GM23338 (cell line): ENCODE measurements around the gene PTPRQ. TPM values are rescaled to one million over a fixed set of nuclear protein-coding genes. Genes with fewer than 3 reads are reported as not detected.
A peak's percentile ranks its signal among the peaks of the same experiment; 100 is the strongest.

ENCODE experiments used
- ATAC-seq: fragments of 200-7000 bp; cut with Tn5 transposase; 3 replicates; pipeline ENCODE4 v1.9.1; 2020
- DNase-seq: peaks from one replicate; pipeline ENCODE4 v3.0.0-alpha.2; 2015; ENCODE audit warnings: low spot score
- H2AFZ ChIP-seq: fragments of 200-600 bp; sonication (generic); 2 replicates; pipeline ENCODE4 v1.8.0; 2016; ENCODE audit warnings: antibody characterized with exemption, mild to moderate bottlenecking, moderate library complexity
- H3F3A ChIP-seq: fragments of 200-600 bp; sonication (generic); replicated peaks from 2 replicates; pipeline ENCODE4 v1.8.0; 2017; ENCODE audit warnings: antibody characterized with exemption, mixed run types, low read depth
- H3K27ac ChIP-seq: fragments of 200-600 bp; sonication (generic); 2 replicates; pipeline ENCODE4 v1.6.1; 2016; ENCODE audit warnings: low read depth
- H3K27me3 ChIP-seq: fragments of 200-600 bp; sonication (generic); 2 replicates; pipeline ENCODE4 v1.8.0; 2016; ENCODE audit warnings: mild to moderate bottlenecking, mixed run types, moderate library complexity; ENCODE audit not compliant: insufficient read depth
- H3K36me3 ChIP-seq: fragments of 200-600 bp; sonication (generic); 2 replicates; pipeline ENCODE4 v1.8.0; 2016; ENCODE audit warnings: mild to moderate bottlenecking; ENCODE audit not compliant: insufficient read depth
- H3K4me1 ChIP-seq: fragments of 200-600 bp; sonication (generic); 2 replicates; pipeline ENCODE4 v1.8.0; 2016; ENCODE audit warnings: mild to moderate bottlenecking, moderate library complexity; ENCODE audit not compliant: insufficient read depth
- H3K4me2 ChIP-seq: fragments of 200-600 bp; sonication (generic); 2 replicates; pipeline ENCODE4 v1.7.1; 2017; ENCODE audit warnings: mixed run types
- H3K4me3 ChIP-seq: fragments of 200-600 bp; sonication (generic); 2 replicates; pipeline ENCODE4 v1.6.1; 2016; ENCODE audit warnings: mixed run types
- H3K79me2 ChIP-seq: fragments of 200-600 bp; sonication (generic); replicated peaks from 2 replicates; pipeline ENCODE4 v1.8.0; 2017; ENCODE audit warnings: mild to moderate bottlenecking; ENCODE audit not compliant: insufficient read depth
- H3K9me2 ChIP-seq: fragments of 200-600 bp; sonication (generic); 2 replicates; pipeline ENCODE4 v1.8.0; 2017; ENCODE audit not compliant: insufficient read depth
- H4K20me1 ChIP-seq: fragments of 200-600 bp; sonication (generic); replicated peaks from 2 replicates; pipeline ENCODE4 v1.8.0; 2017; ENCODE audit warnings: mild to moderate bottlenecking; ENCODE audit not compliant: insufficient read depth
- H3K27ac Mint-ChIP-seq: 2 replicates; pipeline ENCODE4 v1.8.0; 2020; ENCODE audit warnings: inconsistent platforms, mild to moderate bottlenecking, moderate library complexity, mixed read lengths
- H3K27me3 Mint-ChIP-seq: 3 replicates; pipeline ENCODE4 v1.8.0; 2022; ENCODE audit warnings: low read depth, mild to moderate bottlenecking, moderate library complexity, mixed read lengths, inconsistent platforms; ENCODE audit not compliant: insufficient read depth, poor library complexity
- H3K36me3 Mint-ChIP-seq: 3 replicates; pipeline ENCODE4 v1.8.0; 2021; ENCODE audit warnings: low read depth, mild to moderate bottlenecking, inconsistent platforms, moderate library complexity, mixed read lengths
- H3K4me1 Mint-ChIP-seq: 3 replicates; pipeline ENCODE4 v1.8.0; 2020; ENCODE audit warnings: mild to moderate bottlenecking, inconsistent platforms, mixed read lengths
- H3K4me3 Mint-ChIP-seq: 3 replicates; pipeline ENCODE4 v1.8.0; 2021; ENCODE audit warnings: moderate library complexity, mild to moderate bottlenecking, inconsistent platforms, mixed read lengths
- H3K9me3 Mint-ChIP-seq: 3 replicates; pipeline ENCODE4 v1.8.0; 2020; ENCODE audit warnings: moderate library complexity, mild to moderate bottlenecking, inconsistent platforms, mixed read lengths
- EZH2 ChIP-seq: fragments of 200-600 bp; sonication (generic); IDR thresholded peaks from one replicate; pipeline ENCODE4 v1.8.0; 2017; ENCODE audit warnings: antibody characterized with exemption, mild to moderate bottlenecking, low read depth; ENCODE audit not compliant: unreplicated experiment
- EZH2phosphoT487 ChIP-seq: fragments of 200-600 bp; sonication (generic); IDR thresholded peaks from one replicate; pipeline ENCODE4 v1.8.1; 2018; ENCODE audit warnings: antibody characterized with exemption; ENCODE audit not compliant: unreplicated experiment
- JUNB ChIP-seq: IDR thresholded peaks from one replicate; pipeline ENCODE4 v1.6.1; 2016; ENCODE audit warnings: antibody characterized with exemption; ENCODE audit not compliant: unreplicated experiment
- NANOG ChIP-seq: IDR thresholded peaks from 2 replicates; pipeline ENCODE4 v1.6.1; 2016; ENCODE audit warnings: antibody characterized with exemption, borderline replicate concordance
- POLR2AphosphoS5 ChIP-seq: IDR thresholded peaks from 2 replicates; pipeline ENCODE4 v1.6.1; 2016; ENCODE audit warnings: antibody characterized with exemption, low read depth
- STAT1 ChIP-seq: IDR thresholded peaks from one replicate; pipeline ENCODE4 v1.6.1; 2016; ENCODE audit warnings: antibody characterized with exemption; ENCODE audit not compliant: unreplicated experiment
- ZNF114 ChIP-seq: fragments of 250-450 bp; sonication (Bioruptor Pico); IDR thresholded peaks from 2 replicates; pipeline ENCODE4 v1.5.0; 2020; ENCODE audit warnings: mild to moderate bottlenecking, moderate library complexity
- ZNF331 ChIP-seq: fragments of 250-450 bp; sonication (Bioruptor Pico); IDR thresholded peaks from 2 replicates; pipeline ENCODE4 v1.5.0; 2020; ENCODE audit warnings: low read depth, mild to moderate bottlenecking, moderate library complexity
- polyA plus RNA-seq: library from polyadenylated mRNA; unstranded; fragments of >200 nt; fragmentation: Nextera tagmentation; extraction: Ambion mirVana; gene quantifications from 2 replicates; pipeline ENCODE4 v1.2.1, GENCODE V29; 2016
- total RNA-seq: library from RNA; depleted of rRNA; stranded (reverse); fragments of >200 nt; shearing (Covaris generic); gene quantifications from 2 replicates; pipeline ENCODE4 v1.2.3, GENCODE V29; 2014
- TF ChIP-seq, protein P1 (sequence below): IDR thresholded peaks from one replicate; pipeline ENCODE4 v1.6.1; 2018; ENCODE audit warnings: antibody characterized with exemption; ENCODE audit not compliant: unreplicated experiment
- TF ChIP-seq, protein P2 (sequence below): IDR thresholded peaks from 2 replicates; pipeline ENCODE4 v1.6.1; 2016; ENCODE audit warnings: antibody characterized with exemption
- TF ChIP-seq, protein P3 (sequence below), 2 experiments: fragments of 200-600 bp in 1 of 2; sonication (generic) in 1 of 2; conservative IDR thresholded peaks; 2 replicates each; pipeline versions ENCODE4 v1.5.1 to v1.6.1; 2016 to 2017; ENCODE audit warnings: antibody characterized with exemption in 2 of 2, low read depth in 2 of 2, mild to moderate bottlenecking in 2 of 2, moderate library complexity in 1 of 2

The PTPRQ gene
- total and polyA plus RNA-seq, 2 experiments from 2014 or later: not detected

DNA sequence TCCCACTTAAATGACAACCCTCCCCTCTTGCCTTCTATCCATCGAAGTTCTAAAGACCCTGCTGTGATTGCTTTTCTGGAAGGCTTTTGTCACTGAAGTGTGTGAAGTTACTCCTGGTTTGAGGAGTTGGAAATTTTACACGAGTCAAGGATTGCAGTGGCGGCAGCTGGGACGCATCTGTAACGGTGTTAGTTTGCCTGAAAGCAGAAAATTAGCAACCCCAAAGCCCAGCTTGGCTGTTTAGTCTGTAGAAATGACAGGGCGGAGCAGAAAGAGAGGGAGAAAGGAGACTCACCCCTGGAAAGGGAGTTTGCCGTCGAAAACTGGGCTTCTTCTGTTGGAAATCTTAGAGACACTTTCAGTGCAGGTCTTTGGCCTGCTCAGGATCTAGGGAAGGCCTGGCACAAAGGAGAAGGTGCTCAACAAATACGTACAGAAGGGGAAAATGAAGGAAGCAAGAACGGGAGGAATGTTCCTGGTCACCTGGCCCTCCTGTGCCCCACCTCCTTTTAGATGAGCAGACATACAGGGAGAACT lies 271.7 kb downstream of the PTPRQ start (continued):
- TF ChIP-seq, protein P1, sequence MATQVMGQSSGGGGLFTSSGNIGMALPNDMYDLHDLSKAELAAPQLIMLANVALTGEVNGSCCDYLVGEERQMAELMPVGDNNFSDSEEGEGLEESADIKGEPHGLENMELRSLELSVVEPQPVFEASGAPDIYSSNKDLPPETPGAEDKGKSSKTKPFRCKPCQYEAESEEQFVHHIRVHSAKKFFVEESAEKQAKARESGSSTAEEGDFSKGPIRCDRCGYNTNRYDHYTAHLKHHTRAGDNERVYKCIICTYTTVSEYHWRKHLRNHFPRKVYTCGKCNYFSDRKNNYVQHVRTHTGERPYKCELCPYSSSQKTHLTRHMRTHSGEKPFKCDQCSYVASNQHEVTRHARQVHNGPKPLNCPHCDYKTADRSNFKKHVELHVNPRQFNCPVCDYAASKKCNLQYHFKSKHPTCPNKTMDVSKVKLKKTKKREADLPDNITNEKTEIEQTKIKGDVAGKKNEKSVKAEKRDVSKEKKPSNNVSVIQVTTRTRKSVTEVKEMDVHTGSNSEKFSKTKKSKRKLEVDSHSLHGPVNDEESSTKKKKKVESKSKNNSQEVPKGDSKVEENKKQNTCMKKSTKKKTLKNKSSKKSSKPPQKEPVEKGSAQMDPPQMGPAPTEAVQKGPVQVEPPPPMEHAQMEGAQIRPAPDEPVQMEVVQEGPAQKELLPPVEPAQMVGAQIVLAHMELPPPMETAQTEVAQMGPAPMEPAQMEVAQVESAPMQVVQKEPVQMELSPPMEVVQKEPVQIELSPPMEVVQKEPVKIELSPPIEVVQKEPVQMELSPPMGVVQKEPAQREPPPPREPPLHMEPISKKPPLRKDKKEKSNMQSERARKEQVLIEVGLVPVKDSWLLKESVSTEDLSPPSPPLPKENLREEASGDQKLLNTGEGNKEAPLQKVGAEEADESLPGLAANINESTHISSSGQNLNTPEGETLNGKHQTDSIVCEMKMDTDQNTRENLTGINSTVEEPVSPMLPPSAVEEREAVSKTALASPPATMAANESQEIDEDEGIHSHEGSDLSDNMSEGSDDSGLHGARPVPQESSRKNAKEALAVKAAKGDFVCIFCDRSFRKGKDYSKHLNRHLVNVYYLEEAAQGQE: no peak

DNA sequence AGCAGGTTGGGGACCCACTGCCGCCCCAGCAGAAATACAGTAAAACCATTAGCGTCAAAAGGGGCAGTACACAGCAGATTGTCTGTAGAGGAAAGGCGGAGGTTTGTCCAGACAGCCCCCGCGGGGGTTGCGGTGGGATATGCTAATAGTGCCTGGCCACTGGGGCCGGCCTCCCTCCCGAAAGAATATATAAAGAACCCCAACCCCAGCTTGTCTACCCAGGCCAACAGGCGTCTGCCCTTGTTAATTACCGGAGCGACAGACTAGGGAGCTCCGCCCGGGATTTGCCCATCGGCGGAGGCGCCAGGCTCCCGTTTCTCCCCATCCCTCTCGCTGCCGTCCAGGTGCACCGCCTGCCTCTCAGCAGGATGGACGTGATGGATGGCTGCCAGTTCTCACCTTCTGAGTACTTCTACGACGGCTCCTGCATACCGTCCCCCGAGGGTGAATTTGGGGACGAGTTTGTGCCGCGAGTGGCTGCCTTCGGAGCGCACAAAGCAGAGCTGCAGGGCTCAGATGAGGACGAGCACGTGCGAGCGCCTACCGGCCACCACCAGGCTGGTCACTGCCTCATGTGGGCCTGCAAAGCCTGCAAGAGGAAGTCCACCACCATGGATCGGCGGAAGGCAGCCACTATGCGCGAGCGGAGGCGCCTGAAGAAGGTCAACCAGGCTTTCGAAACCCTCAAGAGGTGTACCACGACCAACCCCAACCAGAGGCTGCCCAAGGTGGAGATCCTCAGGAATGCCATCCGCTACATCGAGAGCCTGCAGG lies 272.8 kb downstream of the PTPRQ start, which contains the start of gene MYF5:
MYF5 (plus strand) TSS at position 217 of the 774 bp plus-strand sequence; CDS start at position 369, 152 bp downstream.
- Mint-ChIP-seq H3K27me3 (peaks cover 35% of the 10 kb centered on the region), H3K4me1 (peaks cover 40% of the 10 kb centered on the region), H3K36me3 (no peaks in the 10 kb centered on the region), H3K9me3 (no peaks in the 10 kb centered on the region), H3K27ac (no peak within 1 kb of the TSS), H3K4me3 (peak within 1 kb of the TSS; percentile 36; the same call in 2 of the 3 replicates)
- no peak within 1 kb of the TSS for H3K27ac ChIP-seq
- peak; percentile 30 for ATAC-seq
- H3K79me2 ChIP-seq: no peaks in the 10 kb centered on the region
- no peaks in the 10 kb centered on the region for H4K20me1 ChIP-seq
- H3K4me2 ChIP-seq: peak within 1 kb of the TSS; percentile 78
- peak; percentile 12 for DNase-seq
- peaks cover 4% of the 10 kb centered on the region; the same call in 1 of the 2 replicates for H3F3A ChIP-seq
- no peak within 1 kb of the TSS for H2AFZ ChIP-seq
- H3K4me1 ChIP-seq: peaks cover 46% of the 10 kb centered on the region
- H3K4me3 ChIP-seq: peak within 1 kb of the TSS; percentile 31; the same call in 1 of the 2 replicates
- no peaks in the 10 kb centered on the region for H3K36me3 ChIP-seq
- peaks cover 68% of the 10 kb centered on the region for H3K27me3 ChIP-seq
- no peaks in the 10 kb centered on the region for H3K9me2 ChIP-seq
- TF ChIP-seq NANOG (no peak), POLR2AphosphoS5 (no peak), ZNF114 (no peak), STAT1 (no peak), JUNB (no peak), EZH2 (no peak), EZH2phosphoT487 (no peak), ZNF331 (no peak)
- TF ChIP-seq, protein P2, sequence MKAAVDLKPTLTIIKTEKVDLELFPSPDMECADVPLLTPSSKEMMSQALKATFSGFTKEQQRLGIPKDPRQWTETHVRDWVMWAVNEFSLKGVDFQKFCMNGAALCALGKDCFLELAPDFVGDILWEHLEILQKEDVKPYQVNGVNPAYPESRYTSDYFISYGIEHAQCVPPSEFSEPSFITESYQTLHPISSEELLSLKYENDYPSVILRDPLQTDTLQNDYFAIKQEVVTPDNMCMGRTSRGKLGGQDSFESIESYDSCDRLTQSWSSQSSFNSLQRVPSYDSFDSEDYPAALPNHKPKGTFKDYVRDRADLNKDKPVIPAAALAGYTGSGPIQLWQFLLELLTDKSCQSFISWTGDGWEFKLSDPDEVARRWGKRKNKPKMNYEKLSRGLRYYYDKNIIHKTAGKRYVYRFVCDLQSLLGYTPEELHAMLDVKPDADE: no peak
- TF ChIP-seq, protein P3, sequence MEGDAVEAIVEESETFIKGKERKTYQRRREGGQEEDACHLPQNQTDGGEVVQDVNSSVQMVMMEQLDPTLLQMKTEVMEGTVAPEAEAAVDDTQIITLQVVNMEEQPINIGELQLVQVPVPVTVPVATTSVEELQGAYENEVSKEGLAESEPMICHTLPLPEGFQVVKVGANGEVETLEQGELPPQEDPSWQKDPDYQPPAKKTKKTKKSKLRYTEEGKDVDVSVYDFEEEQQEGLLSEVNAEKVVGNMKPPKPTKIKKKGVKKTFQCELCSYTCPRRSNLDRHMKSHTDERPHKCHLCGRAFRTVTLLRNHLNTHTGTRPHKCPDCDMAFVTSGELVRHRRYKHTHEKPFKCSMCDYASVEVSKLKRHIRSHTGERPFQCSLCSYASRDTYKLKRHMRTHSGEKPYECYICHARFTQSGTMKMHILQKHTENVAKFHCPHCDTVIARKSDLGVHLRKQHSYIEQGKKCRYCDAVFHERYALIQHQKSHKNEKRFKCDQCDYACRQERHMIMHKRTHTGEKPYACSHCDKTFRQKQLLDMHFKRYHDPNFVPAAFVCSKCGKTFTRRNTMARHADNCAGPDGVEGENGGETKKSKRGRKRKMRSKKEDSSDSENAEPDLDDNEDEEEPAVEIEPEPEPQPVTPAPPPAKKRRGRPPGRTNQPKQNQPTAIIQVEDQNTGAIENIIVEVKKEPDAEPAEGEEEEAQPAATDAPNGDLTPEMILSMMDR (conservative IDR thresholded peaks at IDR 0.05; ENCODE audit: low read depth in 2 of 2): no peak
- TF ChIP-seq, protein P1: no peak
